NCI-H1417 (cell line): ENCODE measurements around the gene SEMA4D.

ENCODE experiments used
- DNase-seq, 3 experiments: peaks; one replicate each; lab custom pipeline; 2025; lab: John Stamatoyannopoulos, UW

SEMA4D gene

GRCh38 chr9:89317282-89317681 is 180.6 kb downstream of the SEMA4D start:
- DNase-seq: no peak

DNA sequence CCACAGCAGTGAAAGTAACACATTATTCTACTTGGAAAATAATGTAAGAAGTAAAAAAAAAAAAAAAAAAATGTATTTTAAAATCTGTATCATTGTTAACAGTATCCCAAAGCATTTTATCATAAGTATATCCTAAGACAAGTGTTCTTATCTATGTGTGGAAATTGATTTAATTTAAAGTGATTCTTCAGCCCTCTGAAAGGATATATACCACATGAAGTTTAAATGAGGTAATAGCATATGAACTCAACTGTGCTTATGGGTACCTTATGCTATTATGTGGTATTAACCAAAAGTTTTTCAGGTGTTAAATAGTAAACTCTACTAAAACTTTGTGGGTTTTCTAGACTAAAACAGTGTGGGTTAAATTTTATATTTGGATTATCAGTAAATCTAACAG is 182.4 kb downstream of the SEMA4D start:
- no peak for DNase-seq

- no peak for DNase-seq
Observed at GRCh38 chr9:89314955-89315354, 183.0 kb downstream of the SEMA4D start.

DNA sequence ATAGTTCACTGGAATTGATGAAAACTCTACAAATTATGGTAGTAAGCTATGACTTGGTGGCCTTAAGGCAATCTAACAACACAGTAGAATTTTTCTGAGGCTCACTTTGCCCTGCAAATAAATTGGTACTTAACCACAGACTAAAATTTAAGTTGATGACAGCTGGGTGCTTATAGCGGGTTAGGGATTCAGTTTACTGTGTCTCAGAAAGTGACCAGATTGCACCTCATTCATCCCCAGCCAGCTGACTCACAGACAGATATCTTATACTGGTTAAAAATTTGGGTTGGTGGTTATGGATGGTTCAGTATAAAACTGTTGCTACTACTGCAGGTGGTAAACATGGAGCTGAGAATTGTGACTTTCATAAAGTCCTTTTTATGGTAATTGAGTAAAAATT is 184.1 kb downstream of the SEMA4D start:
- no peak for DNase-seq

DNA sequence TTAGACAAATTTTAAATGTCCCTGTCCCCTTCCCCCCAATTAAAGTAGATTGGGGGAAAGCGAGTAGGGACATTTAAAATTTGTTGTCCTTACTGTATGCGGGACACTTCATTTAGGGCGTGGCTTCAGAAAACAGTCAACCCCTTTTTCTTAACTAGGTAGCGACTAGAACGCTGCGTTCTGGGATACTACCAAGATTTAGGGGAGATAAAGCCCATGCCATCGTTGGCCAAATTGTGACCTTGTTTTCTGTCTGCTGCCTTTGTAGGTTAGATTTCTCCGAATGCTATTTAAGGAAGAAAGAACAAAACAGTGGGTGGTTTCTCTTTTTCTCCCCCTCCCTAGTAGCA is 185.7 kb downstream of the SEMA4D start:
- peak in 2 of 3 experiments; percentile 13 to 58 for DNase-seq

- DNase-seq: peak in 2 of 3 experiments; percentile 51 to 67
Observed at GRCh38 chr9:89311346-89312221, 186.3 kb downstream of the SEMA4D start.
